ENCODE data around the gene SPARCL1. TPM values are rescaled to one million over a fixed set of nuclear protein-coding genes. Genes with fewer than 3 reads are reported as not detected.
"Not testable (repeated sequence)": the region's sequence is repeated elsewhere in the genome, so short reads cannot be mapped to it uniquely, and the experiment has no call there.

The SPARCL1 gene
- polyA plus RNA-seq (2011; rRNA removed) (not detected in 2 replicates), polyA minus RNA-seq (2011; rRNA and poly(A)+ RNA removed) (not detected in 2 replicates)

- Histone ChIP-seq H3K27me3 (ENCODE audit: control insufficient read depth, insufficient read depth, low read length) (peaks cover 3% of the 10 kb centered on the region), H3K4me3 (ENCODE audit: low read depth, low read length) (no peak within 1 kb of the TSS), H3K9me3 (ENCODE audit: control insufficient read depth, insufficient read depth, low read length) (no peaks in the 10 kb centered on the region; the same call in 1 of the 2 replicates), H3K27ac (ENCODE audit: low read depth, low read length) (no peak within 1 kb of the TSS)
- POLR2A ChIA-PET = no interaction called here
- TF ChIP-seq CTCF (IDR thresholded peaks at IDR 0.05; ENCODE audit: low read depth, low read length) = no peak
- CTCF ChIA-PET = no interaction called here
- DNase-seq (ENCODE audit: low read depth, low spot score) = no peak
Measured at GRCh38 chr4:87529187-87529586, at the start of gene SPARCL1. TSS of gene SPARCL1 (minus strand) at chr4:87529376. CDS start at chr4:87499574, 29,802 bp downstream.

GRCh38 chr4:87575983-87576382 is 46.8 kb upstream of the SPARCL1 start:
- TF ChIP-seq CTCF (IDR thresholded peaks at IDR 0.05; ENCODE audit: low read depth, low read length) = no peak
- no peak for DNase-seq (ENCODE audit: low read depth, low spot score)
- no peaks in the 10 kb centered on the region for H3K27me3 ChIP-seq (ENCODE audit: control insufficient read depth, insufficient read depth, low read length)
- H3K4me3 ChIP-seq (ENCODE audit: low read depth, low read length) = no peak overlapping the region
- CTCF ChIA-PET = no interaction called here
- H3K27ac ChIP-seq (ENCODE audit: low read depth, low read length) = no peak overlapping the region
- H3K9me3 ChIP-seq (ENCODE audit: control insufficient read depth, insufficient read depth, low read length) = no peaks in the 10 kb centered on the region
- POLR2A ChIA-PET = no interaction called here

- ChIA-PET POLR2A (no interaction called here), CTCF (no interaction called here)
- DNase-seq (ENCODE audit: low read depth, low spot score) = no peak
- Histone ChIP-seq H3K9me3 (ENCODE audit: control insufficient read depth, insufficient read depth, low read length) (no peaks in the 10 kb centered on the region), H3K4me3 (ENCODE audit: low read depth, low read length) (no peak overlapping the region), H3K27me3 (ENCODE audit: control insufficient read depth, insufficient read depth, low read length) (no peaks in the 10 kb centered on the region), H3K27ac (ENCODE audit: low read depth, low read length) (no peak overlapping the region)
- TF ChIP-seq CTCF (IDR thresholded peaks at IDR 0.05; ENCODE audit: low read depth, low read length) = no peak
Measured at GRCh38 chr4:87575408-87575807, 46.2 kb upstream of the SPARCL1 start.

GRCh38 chr4:87574996-87575395 is 45.8 kb upstream of the SPARCL1 start:
- Histone ChIP-seq H3K27ac (ENCODE audit: low read depth, low read length) (no peak overlapping the region), H3K4me3 (ENCODE audit: low read depth, low read length) (no peak overlapping the region), H3K9me3 (ENCODE audit: control insufficient read depth, insufficient read depth, low read length) (no peaks in the 10 kb centered on the region), H3K27me3 (ENCODE audit: control insufficient read depth, insufficient read depth, low read length) (no peaks in the 10 kb centered on the region)
- DNase-seq (ENCODE audit: low read depth, low spot score) = no peak
- CTCF ChIA-PET = no interaction called here
- POLR2A ChIA-PET = no interaction called here
- no peak for TF ChIP-seq CTCF (IDR thresholded peaks at IDR 0.05; ENCODE audit: low read depth, low read length)

- CTCF ChIA-PET; H3K9me3 ChIP-seq (ENCODE audit: control insufficient read depth, insufficient read depth, low read length); H3K27ac ChIP-seq (ENCODE audit: low read depth, low read length); POLR2A ChIA-PET; H3K27me3 ChIP-seq (ENCODE audit: control insufficient read depth, insufficient read depth, low read length); DNase-seq (ENCODE audit: low read depth, low spot score); H3K4me3 ChIP-seq (ENCODE audit: low read depth, low read length): not testable (repeated sequence)
Measured at GRCh38 chr4:87574376-87574775, 45.2 kb upstream of the SPARCL1 start.

GRCh38 chr4:87570290-87570805 is 41.2 kb upstream of the SPARCL1 start:
- CTCF ChIA-PET = no interaction called here

More at GRCh38 chr4:87570290-87570805, 41.2 kb upstream of the SPARCL1 start:
- Histone ChIP-seq H3K9me3 (ENCODE audit: control insufficient read depth, insufficient read depth, low read length) (no peaks in the 10 kb centered on the region), H3K4me3 (ENCODE audit: low read depth, low read length) (no peak overlapping the region), H3K27me3 (ENCODE audit: control insufficient read depth, insufficient read depth, low read length) (peaks cover 4% of the 10 kb centered on the region), H3K27ac (ENCODE audit: low read depth, low read length) (no peak overlapping the region)
- TF ChIP-seq CTCF (IDR thresholded peaks at IDR 0.05; ENCODE audit: low read depth, low read length) = no peak
- DNase-seq (ENCODE audit: low read depth, low spot score) = no peak
- POLR2A ChIA-PET = no interaction called here
